Activated CD8-positive, alpha-beta memory T cell treated with anti-CD3 and anti-CD28 coated beads for 4 hours (primary cell): ENCODE results near the gene PHLPP1.
"Not testable (repeated sequence)": the region's sequence is repeated elsewhere in the genome, so short reads cannot be mapped to it uniquely, and the experiment has no call there.

Experiments used
- DNase-seq, 2 donors: peaks; one replicate each; pipeline ENCODE4 v3.0.0-alpha.2; 2020; ENCODE audit warnings: low read depth in 2 of 2

PHLPP1 gene

DNA sequence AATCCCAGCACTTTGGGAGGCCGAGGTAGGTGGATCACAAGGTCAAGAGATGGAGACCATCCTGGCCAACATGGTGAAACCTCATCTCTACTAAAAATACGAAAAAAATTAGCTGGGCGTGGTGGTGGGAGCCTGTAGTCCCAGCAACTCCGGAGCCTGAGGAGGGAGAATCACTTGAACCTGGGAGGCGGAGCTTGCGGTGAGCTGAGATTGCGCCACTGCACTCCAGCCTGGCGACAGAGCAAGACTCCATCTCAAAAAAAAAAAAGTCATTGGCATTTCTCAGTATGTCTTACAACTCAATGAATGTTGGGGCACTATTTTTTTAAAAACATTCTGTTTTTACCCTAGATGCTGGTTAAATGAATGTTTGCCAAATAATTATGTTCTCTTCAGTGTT lies 94.1 kb downstream of the PHLPP1 start:
- DNase-seq, result not testable (repeated sequence)

DNA sequence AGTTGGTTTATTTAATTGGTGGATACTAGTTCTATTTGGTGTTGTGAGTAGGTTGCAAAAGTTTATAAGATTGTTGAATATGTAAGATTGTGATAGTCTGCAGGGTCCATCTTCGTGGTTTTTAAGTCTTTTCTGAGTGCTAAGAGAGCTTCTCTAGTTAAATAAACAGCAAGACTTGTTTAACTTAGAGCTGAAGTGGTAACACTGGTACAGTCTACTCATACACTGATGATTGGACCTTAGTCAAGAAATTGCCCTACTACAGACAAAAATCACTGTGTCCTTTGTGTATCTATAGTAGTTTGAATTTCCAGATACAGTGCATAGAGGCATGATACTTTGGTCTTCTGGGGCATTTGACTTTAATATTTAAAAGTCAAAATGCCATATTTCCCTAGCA lies 94.6 kb downstream of the PHLPP1 start:
- no peak for DNase-seq

DNA sequence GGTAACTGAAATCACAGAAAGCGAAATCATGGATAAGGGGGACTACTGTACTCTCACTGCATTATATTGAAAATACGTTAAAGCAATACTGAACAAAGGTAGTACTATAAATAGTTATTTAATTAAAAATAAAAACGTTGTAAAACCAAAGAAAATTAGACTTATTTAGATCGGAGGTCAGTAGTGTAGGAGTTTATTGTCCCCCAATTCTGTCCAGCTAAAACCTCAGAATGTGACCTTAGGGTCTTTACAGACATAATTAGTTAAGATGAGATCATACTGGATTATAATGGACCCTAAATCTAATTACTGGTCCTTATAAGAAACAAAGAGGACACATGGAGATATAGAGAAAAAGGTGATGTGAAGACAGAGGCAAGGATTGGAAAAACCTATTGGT lies 95.3 kb downstream of the PHLPP1 start:
- DNase-seq, result no peak

DNA sequence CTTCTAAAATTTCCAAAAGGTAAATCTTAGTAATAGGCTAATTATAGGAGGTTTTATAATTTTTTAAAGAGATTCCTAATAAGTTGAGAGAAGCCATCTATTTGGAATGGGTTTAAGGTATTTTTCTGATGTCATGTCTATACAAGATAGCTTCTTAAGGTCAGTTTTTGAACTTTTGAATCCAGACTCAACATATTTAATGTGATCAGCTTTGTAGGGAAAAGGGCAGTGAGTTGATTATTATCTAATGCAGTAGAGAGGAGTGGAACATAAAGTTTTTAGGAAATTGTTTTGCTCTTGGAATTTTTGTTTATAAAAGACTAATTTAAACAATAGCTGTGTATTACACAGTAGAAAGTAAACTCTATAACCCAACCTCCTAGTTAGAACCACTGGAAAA lies 96.3 kb downstream of the PHLPP1 start:
- no peak for DNase-seq

DNA sequence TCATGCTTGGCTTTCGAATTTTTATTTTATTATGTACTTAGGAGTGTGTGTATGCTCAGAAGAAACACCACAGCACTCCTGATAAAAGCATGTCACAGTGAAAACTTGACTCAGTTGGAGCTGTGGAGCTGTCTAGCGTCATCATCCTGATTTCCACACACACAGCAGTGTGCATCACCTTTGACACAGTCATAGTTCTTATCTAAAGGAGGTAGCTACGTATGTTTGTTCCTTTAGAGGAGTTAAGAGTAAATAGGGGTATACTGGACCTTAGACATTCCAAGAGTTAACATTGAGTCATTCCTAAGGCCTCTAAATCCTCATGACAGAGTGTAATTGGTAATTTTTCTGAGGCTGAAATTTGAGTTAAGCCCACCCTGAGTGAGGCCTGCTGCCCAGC lies 96.9 kb downstream of the PHLPP1 start:
- no peak for DNase-seq

DNA sequence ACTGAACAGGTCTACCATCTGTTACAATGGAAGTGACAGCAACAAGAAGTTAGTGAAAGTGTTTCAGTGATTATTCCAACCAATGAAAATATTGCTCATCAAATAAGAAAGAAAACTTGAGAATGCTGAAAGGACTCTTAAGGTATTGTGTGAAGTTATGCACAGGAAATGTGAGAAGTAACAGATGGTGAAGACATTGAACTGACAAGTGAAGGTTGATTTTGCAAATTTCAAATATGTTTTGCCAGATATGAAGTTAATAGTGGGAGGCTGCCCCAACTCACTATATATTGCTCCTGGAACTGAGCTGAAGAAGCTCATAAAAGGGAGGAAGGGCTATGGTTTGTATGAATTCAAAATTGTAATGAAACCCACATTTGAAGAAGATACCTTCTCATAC lies 97.5 kb downstream of the PHLPP1 start:
- no peak for DNase-seq

DNA sequence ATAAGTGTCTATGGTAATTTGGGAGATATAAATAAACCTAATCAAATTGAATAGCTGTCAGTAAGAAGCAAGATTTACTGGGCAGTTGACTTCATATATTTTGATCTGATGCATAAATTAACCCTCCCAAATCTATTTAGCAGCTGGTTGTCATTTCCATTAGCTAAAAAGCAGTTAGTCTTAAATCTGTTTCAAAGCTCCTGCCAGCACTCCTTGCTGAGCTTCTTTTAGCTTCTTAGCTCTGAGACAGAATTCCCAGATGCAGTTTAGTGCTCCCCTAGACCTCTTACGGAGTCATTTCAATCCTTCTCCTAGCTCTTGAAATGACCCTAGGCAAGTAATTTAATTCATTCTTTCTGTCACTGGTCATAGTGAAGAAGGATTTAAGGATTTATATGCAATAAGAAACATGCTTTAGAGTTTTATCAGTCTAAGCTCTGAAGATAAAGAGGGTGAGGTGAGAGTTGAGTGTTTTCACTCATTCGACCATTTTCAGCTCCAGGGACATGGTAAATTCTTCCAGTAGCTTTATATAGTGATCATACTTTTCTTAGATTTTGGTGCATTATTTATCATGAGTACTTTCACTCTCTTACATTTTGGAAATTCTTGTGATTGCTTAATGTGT lies 98.9 kb downstream of the PHLPP1 start:
- no peak for DNase-seq

DNA sequence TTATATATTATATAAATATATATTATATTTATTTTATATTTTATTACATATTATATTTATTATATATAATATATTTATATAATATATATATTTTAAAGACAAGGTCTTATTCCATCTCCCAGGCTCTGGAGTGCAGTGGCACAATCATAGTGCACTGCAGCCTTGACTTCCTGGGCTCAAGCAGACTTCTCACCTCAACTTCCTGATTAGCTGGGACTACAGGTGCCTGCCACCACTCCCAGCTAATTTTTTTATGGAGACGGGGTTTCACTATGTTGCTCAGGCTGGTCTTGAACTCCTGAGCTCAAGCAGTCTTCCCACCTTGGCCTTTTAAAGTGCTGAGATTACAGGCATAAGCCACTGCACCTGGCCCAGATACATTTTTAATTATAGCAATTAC lies 110.0 kb downstream of the PHLPP1 start:
- no peak for DNase-seq

DNA sequence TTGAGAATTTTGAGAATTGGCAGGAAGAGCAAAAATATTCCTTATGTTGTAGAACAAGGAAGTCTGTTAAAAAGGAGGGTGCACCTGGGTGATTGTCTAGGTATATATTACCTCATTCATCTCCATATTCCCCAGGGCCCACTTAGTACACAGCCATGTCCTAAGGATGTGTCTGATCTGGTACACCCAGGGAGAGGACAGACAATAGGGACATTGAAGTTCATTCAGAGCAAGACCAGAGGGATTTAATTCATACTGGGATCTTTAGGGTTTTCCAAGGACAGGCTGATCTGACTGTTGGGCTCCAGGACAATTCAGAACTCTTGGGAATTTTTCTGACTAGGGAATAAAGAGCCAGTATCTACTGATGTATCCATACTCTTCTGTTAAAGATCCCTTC lies 112.1 kb downstream of the PHLPP1 start:
- DNase-seq, result no peak

DNA sequence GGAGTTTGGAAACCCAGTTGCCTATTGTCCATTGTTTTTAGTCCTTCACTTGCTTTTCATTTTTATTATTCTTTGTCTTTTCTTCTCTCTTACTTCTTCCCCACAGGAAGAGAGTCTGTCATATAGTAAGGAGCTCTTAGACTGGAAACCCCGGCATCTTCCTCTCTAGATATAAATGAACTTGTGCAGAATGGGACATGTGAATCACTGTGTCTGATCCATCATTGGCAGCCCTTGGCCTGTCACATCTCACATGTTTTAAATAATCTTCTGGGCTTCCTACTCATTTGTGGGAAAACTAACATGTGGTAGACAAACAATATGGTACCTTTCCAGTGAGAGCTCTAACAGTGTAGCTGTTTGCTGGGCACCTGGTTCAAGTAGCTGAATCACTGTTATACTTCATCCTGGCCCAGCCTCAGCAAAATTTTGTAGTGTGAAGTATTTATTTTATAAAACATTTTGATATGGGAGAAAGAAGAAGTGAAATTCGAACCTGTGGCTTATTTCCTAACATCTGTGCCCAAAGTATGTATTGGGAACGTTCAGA lies 112.8 kb downstream of the PHLPP1 start:
- no peak for DNase-seq

DNA sequence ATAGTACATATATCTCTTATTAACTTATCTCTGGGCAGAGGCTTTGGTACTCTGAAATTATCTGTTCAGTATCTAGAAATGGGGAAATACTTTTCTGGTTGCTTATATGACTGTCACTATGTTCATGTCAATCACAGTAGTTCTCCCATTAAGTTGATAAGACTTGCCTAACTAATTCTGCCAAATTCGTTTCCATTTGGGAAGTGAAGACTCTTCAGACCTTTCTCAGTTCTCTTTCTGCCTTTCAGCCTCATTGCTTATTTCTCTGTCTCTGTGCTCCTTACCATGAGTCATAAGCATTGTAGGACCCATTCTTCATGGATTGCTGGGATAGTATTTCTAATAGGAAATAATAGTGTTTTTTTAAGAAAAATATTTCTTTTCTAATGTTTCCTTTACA lies 113.5 kb downstream of the PHLPP1 start:
- DNase-seq, result no peak

DNA sequence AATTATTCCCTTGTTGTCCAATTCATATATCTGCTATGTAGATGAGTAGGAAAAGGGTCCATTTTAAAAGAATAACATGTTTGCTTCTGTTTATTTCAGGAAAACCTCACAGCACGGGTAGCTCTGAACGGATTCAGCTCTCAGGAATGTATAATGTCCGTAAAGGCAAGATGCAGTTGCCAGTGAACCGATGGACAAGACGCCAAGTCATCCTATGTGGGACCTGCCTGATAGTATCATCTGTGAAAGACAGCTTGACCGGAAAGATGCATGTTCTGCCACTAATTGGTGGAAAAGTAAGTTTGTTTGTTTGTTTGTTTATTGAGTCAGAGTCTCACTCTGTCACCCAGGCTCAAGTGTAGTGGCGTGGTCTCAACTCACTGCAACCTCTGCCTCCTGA lies 114.6 kb downstream of the PHLPP1 start:
- DNase-seq, result no peak

DNA sequence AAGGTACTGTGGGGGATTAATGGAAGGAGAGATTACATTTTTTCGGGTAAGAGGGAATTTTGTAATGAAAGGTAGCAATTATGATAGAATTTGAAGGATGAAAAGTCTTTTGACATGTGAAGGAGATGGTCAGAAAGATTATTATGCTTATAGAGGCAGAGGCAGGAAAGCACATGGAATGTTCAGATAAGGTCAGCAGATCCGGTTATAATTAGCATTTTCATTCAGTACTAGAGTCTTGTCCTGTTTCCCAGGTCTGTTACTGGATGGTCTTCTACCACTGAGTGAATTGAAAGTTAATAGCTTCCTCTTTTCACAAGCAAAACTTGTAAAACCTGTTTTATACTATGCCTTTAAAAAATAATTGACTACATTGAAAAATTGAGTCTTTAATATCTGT lies 116.9 kb downstream of the PHLPP1 start:
- DNase-seq, result no peak

DNA sequence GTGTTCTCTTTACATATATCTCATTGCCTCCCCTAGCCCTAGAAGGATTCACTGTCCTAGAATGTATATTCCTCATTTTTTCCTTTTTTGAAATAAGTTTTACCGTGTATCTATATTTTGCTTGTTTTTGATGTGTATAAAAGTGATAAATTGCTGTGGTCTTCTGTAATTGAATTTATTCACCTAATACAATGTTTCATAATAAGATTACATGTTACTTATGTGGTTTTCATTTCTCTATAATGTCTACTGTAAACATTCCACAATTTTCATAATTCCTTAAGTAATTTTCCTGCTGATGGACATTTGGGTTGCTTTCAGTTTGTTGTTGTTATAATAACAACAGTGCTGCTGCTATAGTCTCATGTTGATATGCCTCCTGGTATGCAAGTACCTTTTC lies 118.2 kb downstream of the PHLPP1 start:
- DNase-seq, result no peak

DNA sequence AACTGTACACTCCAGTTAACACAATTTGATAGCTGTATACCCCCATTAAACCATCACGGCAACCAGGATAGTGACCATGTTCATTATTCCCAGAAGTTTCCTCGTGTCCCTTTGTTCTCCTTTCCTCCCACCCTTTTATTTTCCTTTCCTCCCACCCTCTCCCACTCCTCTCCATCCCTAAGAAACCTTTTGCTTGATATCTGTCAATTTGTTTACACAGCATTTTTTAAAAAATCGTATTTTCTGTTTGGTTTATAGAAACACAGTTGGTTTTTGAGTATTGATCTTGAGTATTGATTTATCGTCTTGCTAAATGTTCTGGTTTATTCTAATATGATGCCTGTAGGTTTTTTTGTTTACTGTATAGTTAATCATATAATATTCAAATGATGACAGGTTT lies 119.4 kb downstream of the PHLPP1 start:
- DNase-seq, result no peak

DNA sequence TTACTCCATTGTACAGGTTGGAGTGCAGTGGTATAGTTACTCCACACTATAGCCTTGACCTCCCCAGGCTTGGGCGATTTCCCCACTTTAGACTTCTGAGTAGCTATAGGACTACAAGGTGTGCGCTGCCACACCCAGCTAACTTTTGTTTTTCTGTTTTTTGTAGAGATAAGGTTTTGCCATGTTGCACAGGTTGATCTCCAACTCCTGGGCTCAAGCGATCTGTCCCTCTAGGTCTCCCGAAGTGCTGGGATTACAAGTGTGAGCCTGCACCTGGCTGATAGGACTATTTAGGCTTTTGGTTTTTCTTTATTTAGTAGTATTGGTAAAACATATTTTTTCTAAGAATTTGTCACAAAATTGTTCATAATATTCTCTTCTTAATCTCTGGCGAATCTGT lies 121.7 kb downstream of the PHLPP1 start:
- no peak for DNase-seq

DNA sequence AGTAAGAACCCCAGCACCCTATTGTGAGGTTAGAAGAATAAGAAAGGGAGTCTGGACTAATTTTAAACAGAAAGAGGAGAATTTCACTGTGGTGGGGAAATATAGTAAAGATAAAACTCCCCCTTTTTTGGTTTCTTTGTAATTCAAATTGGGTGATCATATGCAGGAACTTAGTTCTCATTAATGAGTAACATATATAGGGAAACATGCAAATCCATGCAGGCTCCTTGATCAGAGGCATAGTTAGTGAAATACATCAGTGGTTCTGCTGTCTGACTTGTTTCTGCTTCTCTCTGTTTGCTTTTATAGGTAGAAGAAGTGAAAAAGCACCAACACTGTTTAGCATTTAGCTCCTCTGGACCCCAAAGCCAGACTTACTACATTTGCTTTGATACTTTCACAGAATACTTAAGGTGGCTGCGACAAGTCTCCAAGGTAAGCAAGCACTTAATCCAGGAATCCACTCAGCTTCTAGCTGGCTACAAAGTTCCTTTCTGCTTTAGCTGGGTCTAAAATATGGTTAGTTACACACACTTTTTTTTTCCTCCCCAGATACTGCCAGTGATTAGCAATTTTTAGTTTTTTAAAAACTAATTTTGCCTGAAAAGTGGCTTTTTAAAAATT lies 123.2 kb downstream of the PHLPP1 start:
- no peak for DNase-seq

DNA sequence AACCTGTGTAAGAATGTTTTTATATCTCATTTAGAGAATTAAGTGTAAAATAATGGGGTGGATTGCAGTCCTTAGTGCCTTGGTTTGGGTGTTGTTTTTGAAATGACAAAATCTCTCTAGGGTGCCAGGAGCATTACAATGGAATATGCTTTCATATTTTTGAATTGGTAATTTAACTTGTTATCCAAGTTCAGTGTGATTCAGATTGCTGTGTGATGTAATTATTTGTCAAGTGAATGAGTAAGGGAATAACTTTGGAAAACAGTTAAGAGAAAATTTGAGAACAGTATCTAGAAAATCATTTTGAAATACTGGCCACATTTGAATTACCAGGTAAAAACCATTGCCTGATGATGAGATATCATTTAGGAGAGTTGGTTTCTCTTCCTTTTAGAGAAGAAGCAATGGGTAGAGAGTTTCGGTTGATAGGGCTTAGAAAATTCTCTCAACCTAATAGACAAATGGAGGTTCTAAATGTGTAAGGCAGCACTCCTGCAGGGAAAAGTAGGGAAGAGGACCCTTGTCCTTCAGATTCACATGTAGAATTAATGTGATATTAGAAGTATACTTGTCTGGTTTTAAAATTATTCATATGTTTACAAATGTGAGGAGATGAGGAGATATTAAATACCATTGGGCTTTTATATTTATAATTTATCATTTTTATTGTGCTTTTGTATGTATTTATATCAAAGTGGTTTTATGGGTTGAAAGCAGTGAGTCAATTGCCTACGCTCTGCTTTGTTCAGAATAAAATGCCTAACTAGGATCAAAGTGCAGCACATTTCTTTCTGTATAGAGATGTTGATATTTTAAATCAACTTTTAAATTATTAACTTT lies 124.8 kb downstream of the PHLPP1 start:
- no peak for DNase-seq

DNA sequence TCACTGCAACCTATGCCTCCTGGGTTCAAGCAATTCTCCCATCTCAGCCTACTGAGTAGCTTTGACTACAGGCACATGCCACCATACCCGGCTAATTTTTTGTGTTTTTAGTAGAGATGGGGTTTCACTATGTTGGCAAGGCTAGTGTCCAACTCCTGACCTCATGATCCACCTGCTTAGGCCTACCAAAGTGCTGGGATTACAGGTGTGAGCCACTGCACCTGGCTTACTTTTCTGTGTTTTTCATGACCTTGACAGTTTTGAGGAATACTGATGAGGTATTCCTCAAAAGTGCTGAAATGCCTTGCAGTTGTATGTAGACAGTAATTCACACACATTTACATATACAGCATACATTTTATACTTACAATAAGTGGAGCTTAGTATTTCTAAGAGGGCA lies 126.1 kb downstream of the PHLPP1 start:
- no peak for DNase-seq

DNA sequence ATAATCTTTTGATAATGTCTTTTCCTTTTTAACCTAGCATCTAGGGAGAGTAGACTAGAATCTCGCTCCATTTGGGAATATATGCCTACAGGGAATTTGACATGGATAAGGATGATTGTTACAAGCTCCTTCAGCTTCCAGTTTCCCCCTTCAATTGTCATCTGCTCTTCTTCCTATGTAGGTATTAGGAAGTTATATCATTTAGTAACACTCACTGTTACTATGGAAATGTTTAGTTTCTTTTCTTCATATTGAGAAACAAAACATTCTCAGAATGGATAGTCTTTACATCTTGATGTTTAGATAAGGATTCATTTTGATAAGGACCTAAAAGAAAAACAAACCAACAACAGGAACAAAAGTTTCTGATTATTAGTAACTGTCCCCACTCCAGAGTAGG lies 127.6 kb downstream of the PHLPP1 start:
- no peak for DNase-seq

DNA sequence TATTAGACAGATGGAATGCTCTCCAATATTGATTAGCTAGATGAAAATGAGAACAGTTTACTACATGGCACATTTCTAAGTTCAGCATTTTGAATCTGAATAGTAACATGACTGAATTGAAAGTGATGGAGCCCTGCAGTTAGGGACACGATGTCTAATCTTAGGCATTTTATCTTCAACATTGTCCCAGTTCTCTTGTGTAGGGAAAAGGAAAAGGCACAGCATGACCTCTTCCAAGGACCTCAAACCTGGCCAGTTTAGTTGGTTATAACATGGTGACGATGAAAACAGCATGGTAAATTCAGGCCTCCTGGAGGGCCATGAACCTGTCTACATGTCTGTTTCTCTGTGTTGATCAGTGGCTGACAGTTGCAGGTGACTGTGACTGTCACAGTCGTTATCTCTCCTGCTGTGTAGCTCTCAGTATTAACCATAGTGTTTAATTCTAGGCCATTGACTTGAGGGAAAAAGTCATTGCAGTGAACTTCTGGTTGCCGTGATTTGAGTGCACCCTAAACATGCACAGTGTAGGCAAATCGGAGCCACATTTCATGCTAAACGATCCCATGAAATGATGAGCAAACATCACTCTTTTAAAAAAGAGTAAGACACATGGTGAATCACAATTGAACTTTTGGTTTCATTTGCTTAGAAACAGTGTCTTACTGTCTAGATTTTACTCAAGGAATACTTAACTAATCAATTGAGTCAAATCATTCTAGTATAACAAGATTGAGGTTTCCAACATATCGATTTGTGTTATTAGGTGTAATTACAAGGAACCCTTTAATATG lies 129.7 kb downstream of the PHLPP1 start:
- no peak for DNase-seq

DNA sequence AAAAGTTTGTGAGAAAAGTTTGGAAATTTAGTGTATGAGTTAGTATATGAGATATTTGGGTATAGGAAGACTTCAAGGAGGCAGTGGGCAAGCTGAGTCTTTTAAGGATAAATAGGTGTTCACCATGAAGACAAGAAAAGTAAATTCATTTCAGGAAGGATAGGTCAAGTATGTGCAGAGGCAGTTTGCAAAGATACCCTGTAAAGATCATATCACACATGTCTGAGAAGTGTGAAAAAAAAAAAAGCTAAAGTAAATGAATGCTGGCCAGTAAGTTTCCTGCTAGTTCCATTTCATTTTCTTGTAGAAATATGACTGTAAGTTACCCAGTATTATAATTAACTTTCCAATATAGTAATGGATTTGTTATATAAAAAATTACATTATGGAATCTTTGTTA lies 131.0 kb downstream of the PHLPP1 start:
- DNase-seq, result no peak
